ENCODE results near the gene MLEC.
A peak's percentile ranks its signal among the peaks of the same experiment; 100 is the strongest.
"Not testable (repeated sequence)": the region's sequence is repeated elsewhere in the genome, so short reads cannot be mapped to it uniquely, and the experiment has no call there.

MLEC gene

GRCh38 chr12:120722784-120723183 is 35.8 kb downstream of the MLEC start:
- no peak for DNase-seq

GRCh38 chr12:120724720-120725119 is 37.8 kb downstream of the MLEC start:
- DNase-seq, result no peak

- no peak for DNase-seq
Observed at GRCh38 chr12:120725151-120725658, 38.3 kb downstream of the MLEC start.

GRCh38 chr12:120725659-120726509 is 38.9 kb downstream of the MLEC start, which contains the start of gene ACADS:
Gene ACADS (plus strand): TSS chr12:120725826. CDS start chr12:120725886, 60 bp downstream.
- DNase-seq, result peak; percentile 90

- DNase-seq, result no peak
Observed at GRCh38 chr12:120726510-120726793, 39.5 kb downstream of the MLEC start.

GRCh38 chr12:120726961-120727360 is 40.0 kb downstream of the MLEC start:
- DNase-seq, result no peak

- not testable (repeated sequence) for DNase-seq
Observed at GRCh38 chr12:120732198-120732597, 45.2 kb downstream of the MLEC start.

GRCh38 chr12:120733574-120733973 is 46.6 kb downstream of the MLEC start:
- no peak for DNase-seq

- no peak for DNase-seq
Observed at GRCh38 chr12:120734210-120734609, 47.3 kb downstream of the MLEC start.

GRCh38 chr12:120735181-120735580 is 48.2 kb downstream of the MLEC start:
- no peak for DNase-seq

- no peak for DNase-seq
Observed at GRCh38 chr12:120736404-120737331, 49.7 kb downstream of the MLEC start.

GRCh38 chr12:120737557-120738251 is 50.8 kb downstream of the MLEC start:
- DNase-seq, result no peak

GRCh38 chr12:120738252-120739030 is 51.5 kb downstream of the MLEC start:
- DNase-seq, result no peak

GRCh38 chr12:120739031-120739762 is 52.2 kb downstream of the MLEC start:
- no peak for DNase-seq

- DNase-seq, result no peak
Observed at GRCh38 chr12:120739821-120740613, 53.1 kb downstream of the MLEC start.

GRCh38 chr12:120740871-120741270 is 53.9 kb downstream of the MLEC start:
- DNase-seq, result no peak

- DNase-seq, result no peak
Observed at GRCh38 chr12:120741476-120742421, 54.8 kb downstream of the MLEC start.

GRCh38 chr12:120744922-120745493 is 58.1 kb downstream of the MLEC start:
- no peak for DNase-seq

- no peak for DNase-seq
Observed at GRCh38 chr12:120748242-120748641, 61.3 kb downstream of the MLEC start.

Data from activated naive CD4-positive, alpha-beta T cell treated with Interleukin-2 at 50 U/mL for 16 hours (primary cell).